ENCODE measurements around the gene LMCD1. TPM values are rescaled to one million over a fixed set of nuclear protein-coding genes. Genes with fewer than 3 reads are reported as not detected.

The LMCD1 gene
- polyA plus RNA-seq, 3 donors = 26.7 to 36.1 (median 31.8) TPM

- no peak for DNase-seq
Measured at GRCh38 chr3:8480699-8481098, 20.9 kb upstream of the LMCD1 start.

DNA sequence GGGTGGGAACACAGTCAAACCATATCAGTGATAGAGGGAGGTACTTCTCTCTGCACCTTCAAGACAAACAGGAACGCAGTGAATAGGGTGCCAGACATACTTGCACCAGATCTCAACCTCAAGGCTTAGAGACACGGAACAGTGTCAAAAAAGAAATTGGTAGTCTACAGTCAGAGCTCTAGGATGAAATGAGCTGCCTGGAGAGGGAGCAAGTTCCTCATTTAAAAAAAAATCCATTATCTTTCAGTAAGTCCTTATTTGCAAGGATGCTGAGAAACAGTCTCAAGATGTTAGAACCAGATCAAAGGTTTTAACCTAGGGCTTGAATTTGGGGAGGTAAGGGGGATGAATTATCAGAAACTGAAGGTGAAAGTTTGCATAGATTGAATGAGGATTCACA lies 20.2 kb upstream of the LMCD1 start:
- no peak for DNase-seq

DNA sequence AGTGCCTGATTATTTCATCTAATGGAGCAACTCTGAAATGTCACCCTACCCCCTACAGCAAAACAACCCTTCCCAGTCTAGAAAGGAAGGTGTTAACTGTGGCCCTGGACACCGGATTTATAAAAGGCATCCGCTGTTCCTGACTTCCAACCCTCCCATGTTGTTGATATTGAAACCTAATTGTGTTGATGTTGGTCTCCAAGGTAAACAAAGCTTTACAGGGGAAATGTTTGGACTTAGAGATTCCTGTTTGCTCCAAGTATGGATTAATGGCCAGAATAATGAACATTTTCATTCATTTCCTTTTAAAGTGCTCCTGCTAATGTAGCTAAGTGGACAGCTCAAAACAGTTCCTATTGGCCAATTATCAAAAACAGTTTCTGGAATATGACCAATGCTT lies 19.4 kb upstream of the LMCD1 start:
- peak; percentile 46 for DNase-seq

- DNase-seq = peak; percentile 64
Measured at GRCh38 chr3:8482960-8483665, 18.5 kb upstream of the LMCD1 start.

DNA sequence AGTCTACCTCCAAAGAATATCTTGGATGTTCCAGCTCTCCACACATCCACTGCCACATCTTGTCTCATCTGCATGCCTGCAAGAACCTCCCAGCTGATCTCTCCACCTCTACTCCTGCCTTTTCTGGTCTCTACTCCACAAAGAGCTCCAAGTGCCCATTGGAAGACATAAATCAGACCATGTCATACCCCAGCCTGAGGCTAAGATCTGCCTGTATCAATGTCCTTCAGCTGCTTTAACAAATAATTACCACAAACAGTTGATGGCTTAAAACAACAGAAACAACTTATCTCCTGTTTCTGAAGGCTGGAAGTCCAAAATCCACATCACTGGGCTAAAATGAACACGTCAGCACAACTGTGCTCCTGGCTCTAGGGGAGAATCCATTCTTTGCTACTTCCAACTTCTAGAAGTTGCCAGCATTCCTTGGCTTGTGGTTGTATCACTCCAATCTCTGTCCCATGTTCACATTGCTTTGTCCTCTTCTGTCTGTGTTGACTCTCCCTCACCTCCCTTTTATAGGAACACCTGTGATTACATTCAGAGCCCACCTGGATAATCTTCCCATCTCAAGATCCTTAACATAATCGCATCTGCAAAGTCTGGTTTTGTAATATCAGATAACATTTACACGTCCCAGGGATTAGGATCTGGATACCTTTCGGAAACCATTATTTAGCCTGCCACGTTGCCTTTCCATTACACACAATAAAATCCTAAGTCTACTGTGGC lies 17.0 kb upstream of the LMCD1 start:
- DNase-seq = no peak

DNA sequence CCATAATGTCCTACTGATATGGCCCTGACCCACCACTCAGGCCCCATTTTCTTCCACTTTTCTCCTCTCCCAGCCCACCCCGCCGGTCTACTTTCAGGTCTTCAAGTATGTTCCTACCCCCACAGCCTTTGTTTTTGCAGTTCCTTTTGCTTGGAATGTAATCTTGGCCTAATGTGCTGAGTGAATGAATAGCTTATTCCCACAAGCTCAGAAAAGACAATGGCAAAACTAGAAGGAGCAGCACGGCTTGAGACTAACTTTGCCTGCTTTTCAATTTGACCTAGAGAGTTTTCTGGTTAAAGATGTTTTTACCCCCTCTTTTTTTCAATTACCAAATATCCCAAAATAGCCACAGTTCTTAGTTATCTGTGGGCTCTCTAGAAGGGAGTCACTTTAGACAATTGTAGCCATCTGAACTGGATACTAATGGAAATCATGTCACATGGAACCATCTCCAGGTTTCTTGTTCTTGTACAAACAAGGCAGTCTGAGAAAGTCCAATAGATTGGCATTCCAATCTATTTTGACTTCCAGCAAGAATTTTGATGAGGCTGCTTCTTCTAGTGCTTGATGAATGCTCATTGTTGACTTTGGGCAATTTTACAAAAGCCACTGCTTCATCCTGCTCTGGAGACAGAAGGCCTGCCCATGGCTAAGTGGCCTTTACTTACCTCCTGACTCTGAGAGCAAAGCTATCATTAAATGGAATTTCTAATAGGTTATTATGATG lies 16.3 kb upstream of the LMCD1 start:
- DNase-seq = no peak

DNA sequence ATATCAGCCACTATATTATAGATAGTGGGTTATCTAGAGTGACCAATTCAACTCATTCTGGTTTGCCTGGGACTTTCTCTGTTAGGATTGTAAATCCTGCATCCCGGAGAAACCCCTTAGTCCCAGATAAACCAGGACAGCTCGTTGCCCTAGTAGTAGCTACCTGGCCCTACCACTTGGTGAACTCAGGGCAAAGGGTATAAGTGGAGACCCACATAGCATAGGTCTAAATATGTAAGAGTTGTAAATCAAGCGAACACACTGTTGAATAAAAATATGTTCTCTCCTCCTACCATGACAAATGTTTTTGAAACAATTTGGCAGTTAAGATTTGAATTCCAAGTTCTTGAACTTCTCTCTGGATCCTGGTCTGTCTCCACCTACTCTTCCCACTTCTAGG lies 15.7 kb upstream of the LMCD1 start:
- no peak for DNase-seq

DNA sequence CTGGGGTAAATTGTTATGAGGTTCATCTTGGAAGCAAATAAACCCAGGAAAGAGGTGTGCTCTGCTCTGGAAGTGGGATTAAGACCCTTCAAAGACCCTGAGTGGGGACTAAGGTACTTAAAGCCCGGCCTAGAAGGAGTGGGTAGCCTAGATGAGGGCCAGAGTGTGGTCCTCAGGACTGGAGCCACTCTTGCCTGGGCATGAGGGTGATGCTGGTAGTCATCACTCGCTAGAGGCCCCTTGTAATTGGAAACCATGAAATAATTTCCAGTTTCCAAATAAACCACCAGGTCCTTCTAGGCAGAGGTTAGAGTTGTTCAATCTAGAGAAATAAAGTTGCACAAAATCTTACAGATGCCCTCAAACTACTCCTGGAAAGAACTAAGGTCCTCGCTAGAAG lies 15.2 kb upstream of the LMCD1 start:
- DNase-seq = no peak

- DNase-seq = no peak
Measured at GRCh38 chr3:8486936-8487335, 14.7 kb upstream of the LMCD1 start.

- DNase-seq = no peak
Measured at GRCh38 chr3:8488411-8488810, 13.2 kb upstream of the LMCD1 start.

DNA sequence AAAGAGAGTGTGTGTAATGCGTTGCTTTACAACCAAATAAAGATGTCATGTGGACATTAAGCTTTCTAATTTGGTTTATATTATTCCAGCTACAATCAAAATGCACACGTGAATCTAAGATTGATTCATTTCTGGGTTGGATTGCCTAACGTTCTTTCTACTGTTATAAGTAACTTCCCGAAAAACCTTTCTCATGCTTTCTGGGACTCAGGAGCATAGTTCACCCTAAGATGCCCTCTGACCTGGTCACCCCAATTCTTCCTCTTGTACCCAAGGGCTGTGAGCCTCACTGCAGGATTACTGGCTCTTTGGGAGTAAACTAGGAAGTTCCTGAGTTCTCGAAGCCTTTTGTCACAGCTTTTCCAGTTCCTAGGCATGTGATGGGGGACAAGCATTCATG lies 12.7 kb upstream of the LMCD1 start:
- no peak for DNase-seq

DNA sequence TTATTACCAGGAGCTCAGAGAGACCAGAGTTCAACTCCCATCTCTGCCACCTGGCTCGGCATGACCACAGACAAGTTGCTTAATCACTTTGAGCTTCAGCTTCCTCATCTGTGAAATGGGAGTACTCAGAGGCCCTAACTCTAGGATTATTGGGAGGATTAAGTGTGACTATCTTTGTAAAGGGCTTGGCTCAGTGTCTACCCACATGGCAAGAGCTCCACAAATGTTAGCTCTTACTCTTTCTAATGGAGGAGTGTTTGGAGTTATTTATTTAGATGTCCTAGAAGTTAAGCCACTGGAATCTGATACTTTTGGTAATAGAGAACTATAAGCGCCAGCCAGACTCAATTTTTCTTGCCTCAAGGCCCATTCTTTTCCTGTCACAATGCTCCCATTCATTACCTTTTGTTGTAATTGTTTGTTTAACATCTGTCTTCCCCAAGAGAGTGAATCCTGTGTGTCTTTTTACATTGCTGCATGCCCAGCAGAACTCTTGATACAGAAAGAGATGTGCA lies 12.3 kb upstream of the LMCD1 start:
- no peak for DNase-seq

DNA sequence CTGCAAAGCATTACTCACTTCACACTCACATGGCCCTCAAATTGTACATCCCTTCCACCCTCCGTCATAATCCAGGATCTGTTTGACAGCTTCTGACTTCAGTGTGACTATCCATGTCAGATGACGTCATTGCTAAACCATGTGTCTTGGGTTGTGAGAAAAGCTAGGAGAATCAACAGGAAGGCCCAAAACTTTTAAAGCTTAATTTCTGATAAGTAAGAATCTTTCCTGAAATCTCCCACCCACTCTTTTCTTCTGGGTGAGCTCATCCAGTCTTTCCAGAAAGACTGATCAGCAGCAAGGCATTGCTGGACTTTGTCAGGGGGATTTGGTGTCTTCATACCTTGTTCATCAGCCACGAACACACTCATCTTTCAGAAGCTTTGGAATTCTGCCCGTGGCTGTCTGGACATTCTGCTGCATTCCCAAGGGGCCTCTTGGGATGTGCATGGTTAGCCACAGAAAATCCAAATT lies 11.5 kb upstream of the LMCD1 start:
- no peak for DNase-seq

- no peak for DNase-seq
Measured at GRCh38 chr3:8491271-8492144, 10.1 kb upstream of the LMCD1 start.

- no peak for DNase-seq
Measured at GRCh38 chr3:8492744-8493511, 8.7 kb upstream of the LMCD1 start.

DNA sequence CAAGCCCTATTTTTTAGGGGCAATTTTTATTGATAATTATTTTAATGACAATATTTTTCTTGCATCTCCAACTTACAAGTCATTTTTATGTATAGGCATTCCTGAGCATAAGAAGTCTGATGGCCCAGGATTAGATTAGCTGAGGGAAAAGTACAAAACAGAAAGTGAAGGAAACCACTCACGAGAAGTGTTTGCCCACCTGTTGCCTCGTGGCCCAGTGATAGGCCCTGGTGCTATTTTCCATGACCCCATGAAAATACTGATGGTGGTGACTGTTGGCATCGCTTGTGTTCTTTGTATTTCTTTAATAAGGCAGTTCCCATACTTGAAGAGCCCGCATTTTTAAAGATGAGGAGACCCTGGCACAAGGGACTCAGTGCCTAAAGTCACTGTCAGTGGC lies 7.9 kb upstream of the LMCD1 start:
- DNase-seq = no peak

GRCh38 chr3:8494327-8494726 lies 7.3 kb upstream of the LMCD1 start:
- DNase-seq = no peak

- DNase-seq = no peak
Measured at GRCh38 chr3:8497582-8497981, 4.0 kb upstream of the LMCD1 start.

DNA sequence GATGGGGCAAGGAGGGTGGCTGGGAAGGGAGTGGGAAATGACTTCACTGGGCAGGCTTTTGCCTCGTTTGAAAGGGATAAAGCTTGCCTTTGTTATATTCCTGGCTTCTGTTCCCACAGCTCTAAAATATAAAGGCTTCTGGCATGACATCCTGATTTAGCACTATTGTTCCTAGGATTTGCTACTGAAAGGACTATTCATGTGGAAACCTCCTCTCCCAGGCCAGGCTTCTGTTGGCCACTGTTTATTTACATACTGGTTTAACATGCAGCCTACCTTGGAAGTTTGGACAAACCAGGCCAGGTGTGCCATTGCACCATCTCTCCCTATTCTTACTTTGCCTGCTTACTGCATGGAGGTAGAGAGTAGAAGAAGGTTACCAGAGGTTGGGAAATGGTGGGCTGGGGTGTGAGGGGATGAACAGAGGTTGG lies 2.4 kb upstream of the LMCD1 start:
- DNase-seq = no peak

GRCh38 chr3:8500319-8500988 lies 1.2 kb upstream of the LMCD1 start:
- peak; percentile 31 for DNase-seq

Measured in renal pelvis (tissue), 4 donors.